GM11168 (cell line): Measurements from ENCODE around the gene CASZ1.

Experiments used
- in situ Hi-C: fragments of 300-500 bp; cut with MboI; formaldehyde crosslinking; loops from one replicate; pipeline ENCODE4 v1.12.0; 2022; ENCODE audit warnings: low sequenced_read_pairs; ENCODE audit not compliant: unreplicated experiment

Gene CASZ1

DNA sequence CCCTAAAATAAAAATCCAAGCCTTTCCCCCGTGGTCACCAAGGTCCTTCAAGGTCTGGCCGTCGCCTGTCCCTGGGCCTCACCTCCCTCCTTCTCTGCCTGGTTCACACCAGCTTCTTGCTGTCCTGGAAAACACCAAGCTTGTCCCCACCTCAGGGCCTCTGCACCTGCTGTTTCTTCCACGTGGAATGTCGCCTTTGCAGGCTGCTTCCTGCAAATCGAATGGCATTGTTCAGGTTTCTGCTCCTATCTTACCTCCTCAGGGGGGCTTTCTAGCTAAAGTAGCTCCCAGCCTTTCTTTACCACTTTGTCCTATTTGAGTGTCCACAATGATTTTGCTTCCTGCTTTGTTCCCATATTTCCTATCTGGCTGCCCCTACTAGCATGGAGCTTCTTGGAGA is 3.3 kb upstream of the CASZ1 start:
- in situ Hi-C loops, result no loop called here

DNA sequence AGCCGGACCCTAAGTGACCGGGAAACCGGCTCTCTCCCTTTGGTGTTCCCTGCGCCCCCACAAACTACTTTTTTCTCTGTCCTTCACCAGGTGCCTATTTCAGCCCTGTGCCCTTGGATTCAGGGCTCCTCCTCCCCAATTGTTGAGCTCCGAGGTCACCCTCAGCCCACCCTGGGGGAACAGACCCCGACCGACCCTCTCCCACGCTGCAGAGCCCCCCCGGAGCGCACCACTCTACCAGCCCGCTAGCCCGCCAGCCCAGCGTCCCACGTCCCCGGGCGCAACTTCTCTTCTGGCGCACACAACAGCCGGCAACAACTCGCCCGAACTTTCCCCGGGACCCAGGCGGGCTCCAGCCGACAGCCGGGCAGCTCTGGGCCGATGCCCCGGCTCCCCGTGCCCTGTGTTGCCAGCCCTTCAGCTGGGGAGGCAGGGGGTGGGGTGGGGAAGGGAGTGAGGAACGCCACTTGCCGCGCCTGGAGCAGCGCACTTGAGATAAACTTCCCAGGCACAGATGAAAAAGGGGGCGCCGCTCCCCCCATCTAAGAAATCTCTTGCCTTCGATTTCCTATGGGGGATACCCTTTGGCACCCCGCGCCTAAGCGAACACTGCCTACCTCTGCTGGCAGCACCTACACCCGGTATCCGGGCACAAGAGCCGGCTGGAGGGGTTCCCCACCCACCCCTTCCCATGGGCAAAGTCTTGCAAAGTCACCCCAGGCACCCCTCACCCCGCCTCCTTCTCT is 997 bp downstream of the CASZ1 start:
- in situ Hi-C loops, result no loop called here

DNA sequence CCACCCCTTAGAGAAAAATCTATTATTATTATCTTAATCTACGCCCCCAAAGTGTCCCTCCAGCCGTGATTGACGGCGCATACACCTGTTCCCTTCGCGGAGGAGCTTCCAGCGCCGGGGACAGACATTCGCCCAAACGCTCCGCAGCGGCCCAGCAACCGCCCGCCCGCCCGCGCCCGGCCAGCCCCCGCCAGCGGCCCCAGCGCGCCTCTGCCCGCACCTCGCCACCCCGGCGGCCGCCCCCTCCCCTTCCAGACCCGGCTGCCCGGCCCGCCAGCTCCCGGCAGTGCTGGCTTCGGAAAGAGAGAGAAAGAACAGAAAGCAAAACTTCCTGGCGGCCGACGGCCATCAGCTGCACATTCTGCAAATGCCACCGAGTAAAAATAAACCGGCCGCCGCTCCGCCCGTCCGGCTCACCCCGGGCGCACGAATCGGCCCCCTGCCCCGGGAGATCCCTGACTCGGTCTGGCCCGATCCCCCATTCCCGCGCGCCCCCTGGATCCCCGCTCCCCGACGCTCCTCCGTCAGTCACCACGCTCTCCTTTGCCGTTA is 1.6 kb downstream of the CASZ1 start:
- in situ Hi-C loops, result no loop called here

DNA sequence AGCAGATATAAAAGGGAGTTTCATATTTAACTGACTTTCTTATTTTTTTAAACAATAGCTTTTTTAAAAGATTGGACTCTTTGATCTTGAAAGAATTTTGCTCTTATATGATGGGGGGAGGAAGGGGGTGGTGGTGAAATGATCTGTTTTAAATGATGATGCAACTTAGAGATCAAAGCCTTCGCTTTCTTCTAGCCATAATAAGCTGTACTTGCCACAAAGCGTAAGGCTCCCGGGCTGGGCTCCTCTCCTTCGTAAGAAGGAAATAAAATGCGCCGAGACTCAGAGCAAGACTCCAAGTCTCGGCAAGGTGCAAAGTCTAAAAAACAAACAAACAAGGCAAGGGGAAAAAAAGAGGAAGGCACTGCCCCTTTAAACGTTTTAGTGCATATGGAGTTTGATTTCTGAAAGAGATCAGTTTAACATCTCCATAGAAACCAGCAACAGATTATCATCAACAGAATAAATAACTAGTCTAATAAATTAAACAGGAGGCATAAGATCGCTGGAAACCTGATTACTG is 3.3 kb downstream of the CASZ1 start:
- in situ Hi-C loops, result no loop called here

DNA sequence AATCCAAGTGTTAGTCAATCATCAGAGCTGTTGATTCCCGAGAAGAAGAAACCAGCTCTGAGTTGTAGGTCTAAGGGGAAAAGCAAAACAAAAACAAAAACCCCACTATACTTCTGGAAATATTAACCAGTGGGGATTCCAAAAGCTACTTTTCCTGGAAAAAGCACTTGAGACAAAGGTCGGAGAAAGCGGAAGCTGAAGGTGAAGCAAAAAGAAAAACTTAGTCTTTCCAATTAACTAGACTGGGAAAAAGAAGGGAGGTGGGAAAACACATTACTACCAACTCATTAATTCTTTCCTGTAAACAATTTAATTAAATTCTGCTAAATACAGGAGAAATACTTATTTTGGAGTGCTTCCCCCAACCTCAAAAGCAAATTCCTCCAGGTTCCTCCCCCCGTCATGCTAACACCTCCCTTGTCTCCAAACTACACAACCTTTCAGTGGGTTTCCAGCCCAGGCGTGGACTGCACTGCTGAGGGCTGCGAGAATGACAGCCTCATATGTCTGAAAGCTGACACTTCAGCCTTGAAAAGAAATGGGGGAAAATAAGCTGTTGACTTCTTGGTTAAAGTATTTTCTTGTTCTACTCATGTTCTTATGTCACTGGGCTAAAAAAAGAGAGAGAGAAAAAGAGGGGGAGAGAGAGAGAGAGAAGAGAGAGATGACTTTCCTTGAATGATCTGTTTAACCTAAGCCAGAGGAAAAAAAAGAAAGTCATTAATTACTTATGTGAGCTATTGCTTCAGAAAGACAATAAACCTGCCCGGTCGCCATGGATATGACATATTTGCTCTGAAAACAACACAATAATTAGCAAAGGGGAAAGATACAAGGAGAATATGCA is 5.1 kb downstream of the CASZ1 start:
- in situ Hi-C loops, result no loop called here

GRCh38 chr1:10789803-10790702 is 6.4 kb downstream of the CASZ1 start:
- in situ Hi-C loops, result no loop called here

GRCh38 chr1:10789047-10789791 is 7.2 kb downstream of the CASZ1 start:
- in situ Hi-C loops, result no loop called here

DNA sequence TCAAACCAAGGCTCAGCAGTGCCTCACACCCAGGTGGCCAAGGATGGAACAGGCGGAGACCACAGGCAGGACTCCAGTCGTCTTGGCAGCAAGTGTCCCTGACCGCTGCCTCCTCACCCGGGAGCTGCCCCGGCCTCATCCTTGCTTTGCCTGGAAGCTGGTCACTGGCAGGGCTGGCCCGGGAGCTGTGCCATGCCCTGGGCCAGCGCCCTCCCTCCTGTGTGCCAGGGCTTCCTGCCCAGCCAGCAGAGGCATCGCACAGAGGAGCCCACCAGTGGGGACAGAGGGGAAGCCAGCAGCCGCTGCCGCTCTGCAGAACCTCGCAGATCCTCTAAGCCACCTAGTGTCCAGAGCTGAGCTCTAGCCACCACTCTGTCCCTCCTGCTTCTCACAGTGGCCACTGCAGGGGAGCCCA is 7.8 kb downstream of the CASZ1 start:
- in situ Hi-C loops, result no loop called here

GRCh38 chr1:10787286-10787685 is 9.2 kb downstream of the CASZ1 start:
- in situ Hi-C loops, result no loop called here

- in situ Hi-C loops, result no loop called here
Measured at GRCh38 chr1:10785728-10786638, 10.5 kb downstream of the CASZ1 start.

DNA sequence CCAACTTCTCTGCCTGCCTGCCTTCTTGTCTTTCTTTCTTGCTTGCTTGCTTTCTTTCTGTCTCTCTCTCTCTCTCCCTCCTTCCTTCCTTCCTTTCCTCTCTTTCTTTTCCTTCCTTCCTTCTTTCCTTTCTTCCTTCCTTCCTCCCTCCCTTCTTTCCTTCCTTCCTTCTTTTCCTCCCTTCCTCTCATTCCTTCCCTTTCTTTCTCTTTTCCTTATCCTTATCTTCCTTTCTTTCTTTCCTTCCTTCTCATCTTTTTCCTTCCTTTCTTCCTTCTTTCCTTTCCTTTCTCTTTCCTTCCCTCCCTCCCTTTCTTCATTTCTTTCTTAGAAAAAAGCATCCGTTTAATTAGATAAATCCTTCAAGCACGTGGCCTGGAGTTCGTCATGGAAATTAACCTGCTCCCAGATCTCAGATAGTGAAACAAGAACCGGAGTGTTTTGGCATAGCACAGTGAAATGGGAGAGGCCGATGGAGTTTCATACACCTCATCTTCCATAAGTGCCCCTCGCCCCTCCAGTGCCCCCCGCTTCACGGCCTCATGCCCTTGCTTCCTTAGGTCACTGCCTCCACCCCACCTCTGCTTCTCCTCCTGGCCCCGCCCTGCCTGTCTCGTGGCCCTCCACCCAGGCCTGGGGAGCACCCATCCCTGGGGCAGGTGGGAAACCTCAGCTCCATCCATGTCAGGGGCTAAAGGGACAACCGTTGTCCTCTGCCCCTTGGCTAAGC is 11.3 kb downstream of the CASZ1 start:
- in situ Hi-C loops, result no loop called here

- in situ Hi-C loops, result no loop called here
Measured at GRCh38 chr1:10782491-10783244, 13.8 kb downstream of the CASZ1 start.

DNA sequence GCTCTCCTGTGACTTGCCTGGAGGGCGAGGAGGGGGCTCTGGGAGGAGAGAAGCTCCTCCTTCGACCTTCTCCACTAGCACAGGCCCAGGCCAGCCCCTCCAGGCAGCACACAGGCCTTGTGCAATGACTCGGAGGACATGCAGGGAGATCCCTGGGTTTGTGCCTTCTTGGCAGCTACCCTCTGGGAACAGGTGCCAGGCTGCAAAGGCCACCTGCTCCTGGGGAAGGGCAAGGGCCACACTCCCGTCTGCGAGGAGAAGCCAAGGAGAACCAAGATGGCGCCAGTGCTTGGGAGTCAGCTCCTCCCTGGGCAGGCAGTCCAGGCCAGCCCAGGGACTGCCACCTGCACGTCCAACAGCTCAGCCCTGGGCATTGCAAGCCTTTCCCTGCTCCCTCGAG is 15.3 kb downstream of the CASZ1 start:
- in situ Hi-C loops, result no loop called here

DNA sequence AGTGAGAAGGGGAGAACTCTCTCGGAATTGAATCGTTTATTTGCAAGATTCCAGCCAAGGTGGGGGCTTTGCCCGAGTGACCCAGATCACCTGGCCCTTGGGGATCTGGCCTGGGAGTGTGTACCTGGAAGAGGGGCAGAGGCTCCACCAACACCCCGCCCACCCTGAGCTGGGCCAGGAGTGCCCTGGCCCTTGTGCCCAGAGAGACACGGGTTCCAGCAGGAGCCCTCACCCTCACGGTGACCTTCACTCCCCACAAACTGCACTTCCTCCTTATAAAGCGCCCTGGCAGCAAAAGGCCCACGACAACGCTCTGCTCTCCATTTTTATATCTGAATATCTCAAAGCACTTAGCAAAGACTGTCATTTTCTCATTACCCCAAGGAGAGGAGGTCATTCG is 16.6 kb downstream of the CASZ1 start:
- in situ Hi-C loops, result no loop called here

- in situ Hi-C loops, result no loop called here
Measured at GRCh38 chr1:10779201-10779600, 17.2 kb downstream of the CASZ1 start.

DNA sequence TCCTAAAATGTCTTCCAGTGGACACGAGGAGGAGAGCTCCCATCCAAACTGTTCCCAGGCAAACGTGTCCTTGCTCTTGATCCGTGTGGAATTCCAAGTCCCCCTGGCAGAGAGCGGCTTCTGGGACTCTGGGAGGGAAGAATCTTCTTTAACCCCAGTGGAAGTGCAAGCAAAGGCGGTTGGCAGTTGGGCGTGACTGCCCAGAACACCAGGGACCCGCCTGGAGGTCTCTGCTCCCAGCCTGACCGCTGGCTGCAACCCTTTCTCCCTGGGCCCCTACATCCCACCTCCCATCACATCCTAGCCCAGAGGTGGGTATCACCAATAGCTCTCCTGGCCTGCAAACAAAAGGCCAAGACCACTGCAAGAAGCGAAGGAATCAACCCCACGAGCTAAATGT is 17.8 kb downstream of the CASZ1 start:
- in situ Hi-C loops, result no loop called here
